GM04503 (cell line): ENCODE results near the gene CXCL10.
"Not testable (repeated sequence)": the region's sequence is repeated elsewhere in the genome, so short reads cannot be mapped to it uniquely, and the experiment has no call there.

Source experiments
- DNase-seq: peaks from one replicate; pipeline ENCODE4 v3.0.0-alpha.2; 2012; ENCODE audit warnings: low read depth

Gene CXCL10

DNA sequence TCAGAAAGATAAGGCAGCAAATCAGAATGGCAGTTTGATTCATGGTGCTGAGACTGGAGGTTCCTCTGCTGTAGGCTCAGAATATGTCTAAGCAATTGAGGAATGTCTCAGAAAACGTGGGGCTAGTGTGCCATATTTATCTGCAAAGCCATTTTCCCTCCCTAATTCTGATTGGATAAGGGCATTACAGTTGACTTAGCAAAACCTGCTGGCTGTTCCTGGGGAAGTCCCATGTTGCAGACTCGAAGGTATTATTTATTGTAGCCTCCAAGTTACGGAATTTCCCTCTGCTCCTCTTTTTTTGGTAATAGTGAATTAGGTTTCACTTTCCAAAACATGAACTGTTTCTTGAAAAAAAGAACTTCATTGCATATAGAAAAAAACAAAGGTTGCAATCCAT is at the start of gene CXCL10:
Gene CXCL10, minus strand, starts transcription at position 109 of the 400 bp plus-strand sequence. Its CDS starts 66 bp downstream, at position 43.
- DNase-seq: no peak

DNA sequence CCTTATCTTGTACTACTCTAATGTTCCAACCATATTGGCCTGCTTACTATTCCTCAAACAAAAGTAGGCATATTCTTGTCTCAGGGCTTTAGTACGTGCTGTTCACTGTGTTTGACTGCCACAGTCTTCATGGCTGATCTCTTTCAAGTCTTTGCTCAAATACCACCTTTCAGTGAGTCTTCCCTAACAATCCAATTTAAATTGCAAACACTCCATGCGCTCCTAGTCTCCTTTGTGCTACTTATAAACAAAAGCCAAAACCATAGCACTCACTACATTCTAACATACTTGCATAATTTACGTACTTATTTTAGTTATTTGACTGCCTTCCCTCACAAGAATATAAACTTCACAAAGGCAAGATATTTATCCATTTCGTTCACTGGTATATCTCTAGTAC is 49.5 kb upstream of the CXCL10 start:
- no peak for DNase-seq

DNA sequence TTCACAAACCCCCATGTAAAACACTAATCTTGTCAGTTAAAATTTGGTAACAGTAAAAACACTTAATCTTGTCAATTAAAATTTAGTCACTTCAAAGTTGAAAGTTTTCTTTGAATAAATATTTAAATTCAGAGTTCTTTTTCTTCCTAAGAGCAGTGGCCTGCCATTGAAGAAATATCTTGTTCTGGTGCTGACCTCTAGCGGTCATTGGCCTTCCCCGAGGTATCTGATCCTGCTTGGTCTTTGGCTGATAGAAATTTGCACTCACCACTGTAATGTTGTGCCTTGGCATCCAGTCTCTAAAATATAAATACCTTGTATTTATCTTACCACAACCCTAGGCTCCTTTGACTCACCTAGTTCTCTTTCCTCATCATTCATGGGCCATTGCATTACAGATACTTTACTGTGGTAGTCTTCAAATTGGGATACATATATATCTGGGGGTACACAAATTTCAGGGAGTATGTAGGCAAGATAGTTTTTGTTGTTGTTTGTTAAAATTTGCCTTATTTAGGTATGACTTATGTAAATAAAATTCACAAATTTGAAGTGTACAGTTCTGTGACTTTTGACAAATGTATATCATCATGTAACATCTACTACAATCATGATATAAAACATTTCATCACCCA is 44.5 kb upstream of the CXCL10 start:
- peak; percentile 23 for DNase-seq

DNA sequence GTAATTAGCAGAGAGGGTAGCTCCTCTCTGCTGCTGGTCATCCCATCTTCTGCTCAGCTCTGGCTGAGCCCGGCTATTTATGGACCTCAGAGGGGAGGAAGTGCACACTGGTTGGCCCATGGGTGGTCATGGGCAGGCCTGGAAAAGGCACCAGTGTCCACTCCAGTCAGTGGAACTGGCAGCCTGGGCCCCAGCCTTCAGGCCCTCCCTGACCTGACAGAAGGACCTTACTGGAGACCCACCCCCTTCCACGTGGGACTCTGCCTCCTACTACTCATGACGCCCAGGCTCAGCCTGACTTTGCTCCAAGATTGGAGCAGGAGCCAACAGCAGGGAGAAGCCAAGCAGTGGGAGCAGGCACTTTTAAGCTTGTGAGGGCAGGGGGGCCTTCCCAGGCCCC is 43.2 kb upstream of the CXCL10 start:
- no peak for DNase-seq

DNA sequence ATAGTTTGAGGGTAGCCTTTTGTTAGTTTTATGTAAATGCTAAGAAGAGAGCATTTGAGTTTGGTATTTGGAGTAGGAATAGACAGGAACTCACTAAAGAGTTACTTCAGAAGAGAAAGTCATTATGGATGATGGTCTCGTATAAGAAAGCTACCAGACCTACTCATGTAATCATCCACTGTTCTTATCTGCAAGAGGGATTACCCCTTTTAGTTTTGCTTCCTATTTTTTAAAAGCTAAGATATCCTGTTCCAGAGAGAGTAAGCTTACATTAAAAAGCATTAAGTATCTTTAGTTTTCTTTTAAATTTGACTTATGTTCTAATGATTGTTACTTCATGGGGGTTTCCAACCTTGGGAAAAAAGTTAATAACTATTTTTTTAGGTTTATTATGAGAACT is 38.7 kb upstream of the CXCL10 start:
- DNase-seq: no peak

DNA sequence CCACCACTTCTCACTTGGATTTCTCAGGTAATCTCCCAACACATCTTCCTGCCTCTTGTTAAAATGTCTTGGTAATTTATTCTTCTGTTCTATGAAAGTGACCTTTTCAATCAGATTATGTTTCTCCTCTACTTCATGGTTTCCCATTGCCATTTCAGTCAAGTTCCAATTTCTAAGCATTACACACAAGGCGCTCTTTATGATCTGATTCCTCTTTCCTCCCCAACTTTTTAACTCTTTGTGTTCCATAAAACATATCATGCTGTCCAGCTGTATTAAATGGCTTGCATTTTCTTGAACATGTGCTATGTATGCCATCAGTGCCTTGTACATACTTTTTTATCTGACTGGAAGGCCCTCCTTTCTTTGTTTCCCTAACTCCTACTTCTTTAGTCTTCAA is 38.1 kb upstream of the CXCL10 start:
- DNase-seq: no peak

DNA sequence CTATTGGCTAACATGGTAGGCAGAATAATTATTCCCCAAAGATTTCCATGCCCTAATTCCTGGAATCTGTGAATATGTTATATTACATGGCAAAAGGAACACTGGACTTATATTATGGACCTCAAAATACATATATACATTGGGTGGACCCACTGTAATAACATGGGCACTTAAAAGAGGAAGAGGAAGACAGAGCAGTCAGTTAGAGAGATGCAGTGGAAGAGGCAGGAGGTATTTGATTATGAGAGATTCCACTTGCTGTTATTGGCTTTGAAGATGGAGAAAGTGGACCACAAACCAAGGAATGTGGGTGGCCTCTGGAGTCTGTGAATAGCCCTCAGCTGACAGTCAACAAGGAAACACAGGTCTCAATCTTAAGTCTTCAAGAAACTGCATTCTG is 37.2 kb upstream of the CXCL10 start:
- no peak for DNase-seq

DNA sequence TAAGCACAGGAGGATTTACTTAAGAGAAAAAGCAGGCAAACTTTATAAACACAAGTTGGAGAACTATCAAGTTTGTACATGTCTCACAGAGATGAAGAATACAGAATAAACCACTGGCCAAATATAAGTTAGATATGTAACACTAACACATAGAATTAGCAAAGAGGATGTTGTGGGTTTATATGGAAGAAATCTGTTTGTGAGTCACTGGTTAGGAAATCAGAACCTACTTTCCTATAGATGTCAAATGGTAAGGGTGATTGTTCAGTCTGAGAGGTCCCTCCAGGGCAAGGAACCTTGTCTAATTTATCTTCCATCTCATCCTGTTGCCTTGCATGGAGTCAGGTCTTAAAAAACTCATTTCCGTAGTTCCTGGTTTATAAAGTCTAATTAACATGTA is 36.5 kb upstream of the CXCL10 start:
- no peak for DNase-seq

DNA sequence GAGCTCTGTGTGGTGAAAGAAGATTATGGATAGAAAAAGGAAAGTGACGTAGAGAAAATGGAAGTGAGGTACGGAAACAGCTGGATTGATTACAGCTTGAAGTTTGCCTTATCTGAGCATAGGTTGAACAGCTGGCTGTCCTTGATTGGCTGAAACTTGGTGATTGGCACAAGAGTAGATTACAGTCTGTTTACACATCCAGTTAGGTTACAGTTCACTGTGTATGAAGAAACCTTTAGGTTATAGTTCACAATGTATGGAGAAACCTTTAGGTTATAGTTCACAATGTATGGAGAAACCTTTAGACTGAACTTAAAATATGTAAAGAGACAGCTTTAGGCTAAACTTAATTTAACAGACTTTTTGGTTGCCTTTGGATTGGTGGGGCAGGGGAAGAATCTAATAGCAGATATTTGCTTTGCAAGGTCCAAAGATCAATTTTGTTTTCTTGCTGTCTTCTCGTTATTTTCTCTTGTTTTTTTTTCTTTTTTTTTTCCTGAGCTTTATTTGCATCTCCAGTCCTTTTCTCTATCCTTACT is 35.7 kb upstream of the CXCL10 start:
- DNase-seq: no peak

DNA sequence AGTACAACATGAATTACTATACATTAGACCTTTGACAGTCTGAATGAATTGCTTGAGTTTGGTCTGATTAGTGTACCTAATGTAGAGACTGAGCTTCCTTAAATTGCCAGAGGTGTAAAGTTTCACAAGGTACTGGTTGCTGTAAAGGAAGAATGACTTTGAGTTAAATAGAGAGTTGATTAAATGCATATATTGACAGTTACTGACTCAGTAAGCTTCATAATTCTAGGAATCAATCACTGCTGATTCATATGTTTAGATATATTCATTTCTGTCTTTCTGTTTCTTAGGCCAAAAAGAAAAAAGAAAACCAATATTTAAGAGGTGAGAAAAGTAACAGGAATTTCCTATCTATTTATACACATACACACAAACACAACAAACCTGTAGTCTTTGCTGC is 35.0 kb upstream of the CXCL10 start:
- DNase-seq: no peak

DNA sequence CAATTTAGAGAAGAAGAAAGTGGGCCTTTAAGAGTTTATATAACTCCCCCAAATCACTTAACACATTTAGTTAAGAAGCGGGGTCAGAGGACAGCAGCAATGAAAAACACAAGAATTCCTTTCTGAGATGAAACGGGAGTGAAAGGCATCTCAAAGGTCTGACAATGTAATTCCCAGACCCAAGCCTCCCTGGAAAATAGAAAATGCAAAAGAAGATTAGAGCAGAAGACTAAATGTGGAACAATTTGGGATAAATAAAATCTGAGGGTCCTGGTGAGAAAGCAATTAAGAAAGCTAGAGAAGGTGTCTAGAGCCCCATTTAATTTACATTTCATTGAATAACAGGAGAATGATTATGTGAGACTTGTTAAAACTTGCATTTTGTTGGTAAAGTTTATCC is 32.1 kb upstream of the CXCL10 start:
- no peak for DNase-seq

DNA sequence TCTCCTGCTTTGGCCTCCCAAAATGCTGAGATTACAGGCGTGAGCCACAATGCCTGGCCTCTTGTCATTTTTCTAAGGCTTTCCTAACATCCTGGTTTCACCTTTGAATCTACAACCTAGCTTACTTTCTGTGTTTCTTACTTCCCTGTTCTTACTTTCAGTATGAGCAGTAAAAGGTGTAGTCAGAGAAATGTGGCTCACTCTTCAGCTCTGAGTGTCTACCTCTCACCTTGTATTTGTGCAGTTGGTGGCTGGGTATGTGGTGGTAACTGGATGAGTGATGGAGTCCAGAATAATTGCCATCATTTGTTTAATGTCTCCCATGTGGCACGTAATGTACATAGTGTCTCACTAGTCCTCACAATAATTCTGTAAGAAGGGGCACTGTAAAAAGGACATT is 31.7 kb upstream of the CXCL10 start:
- DNase-seq: no peak

DNA sequence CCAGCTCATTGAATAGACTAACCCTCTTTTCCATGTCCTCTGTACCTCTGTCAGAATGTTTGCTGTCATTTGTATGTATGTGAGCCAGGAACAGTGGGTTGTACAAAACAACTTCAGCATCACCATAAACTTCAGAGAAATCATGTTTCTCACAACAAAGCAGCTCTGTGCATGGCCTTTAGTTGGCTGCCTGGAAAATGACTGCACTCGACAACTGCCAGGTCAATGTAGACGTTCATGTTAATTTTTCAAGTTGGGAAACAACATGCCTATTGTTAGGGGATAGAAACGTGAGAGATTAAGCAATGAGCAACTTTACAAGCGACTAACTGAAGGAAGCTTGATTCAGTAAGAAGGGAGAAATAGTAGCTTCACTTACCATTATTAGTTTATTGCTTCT is 30.4 kb upstream of the CXCL10 start:
- no peak for DNase-seq

DNA sequence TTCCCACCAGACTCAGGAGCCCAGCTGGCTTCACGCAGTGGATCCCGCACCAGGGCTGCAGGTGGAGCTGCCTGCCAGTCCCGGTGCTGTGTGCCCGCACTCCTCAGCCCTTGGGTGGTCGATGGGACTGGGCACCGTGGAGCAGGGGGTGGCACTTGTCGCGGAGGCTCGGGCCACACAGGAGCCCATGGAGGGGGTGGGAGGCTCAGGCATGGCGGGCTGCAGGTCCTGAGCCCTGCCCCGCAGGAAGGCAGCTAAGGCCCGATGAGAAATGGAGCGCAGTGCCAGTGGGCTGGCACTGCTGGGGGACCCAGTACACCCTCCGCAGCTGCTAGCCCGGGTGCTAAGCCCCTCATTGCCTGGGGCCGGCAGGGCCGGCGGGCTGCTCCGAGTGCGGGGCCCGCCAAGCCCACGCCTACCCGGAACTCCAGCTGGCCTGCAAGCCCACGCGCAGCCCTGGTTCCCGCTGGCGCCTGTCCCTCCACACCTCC is 27.3 kb upstream of the CXCL10 start:
- not testable (repeated sequence) for DNase-seq

DNA sequence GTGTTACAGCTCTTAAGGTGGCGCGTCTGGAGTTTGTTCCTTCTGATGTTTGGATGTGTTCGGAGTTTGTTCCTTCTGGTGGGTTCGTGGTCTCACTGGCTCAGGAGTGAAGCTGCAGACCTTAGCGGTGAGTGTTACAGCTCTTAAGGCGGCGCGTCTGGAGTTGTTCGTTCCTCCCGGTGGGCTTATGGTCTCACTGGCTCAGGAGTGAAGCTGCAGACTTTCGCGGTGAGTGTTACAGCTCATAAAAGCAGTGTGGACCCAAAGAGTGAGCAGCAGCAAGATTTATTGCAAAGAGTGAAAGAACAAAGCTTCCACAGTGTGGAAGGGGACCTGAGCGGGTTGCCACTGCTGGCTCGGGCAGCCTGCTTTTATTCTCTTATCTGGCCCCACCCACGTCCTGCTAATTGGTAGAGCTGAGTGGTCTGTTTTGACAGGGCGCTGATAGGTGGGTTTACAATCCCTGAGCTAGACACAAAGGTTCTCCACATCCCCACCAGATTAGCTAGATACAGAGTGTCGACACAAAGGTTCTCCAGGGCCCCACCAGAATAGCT is 26.6 kb upstream of the CXCL10 start:
- not testable (repeated sequence) for DNase-seq

DNA sequence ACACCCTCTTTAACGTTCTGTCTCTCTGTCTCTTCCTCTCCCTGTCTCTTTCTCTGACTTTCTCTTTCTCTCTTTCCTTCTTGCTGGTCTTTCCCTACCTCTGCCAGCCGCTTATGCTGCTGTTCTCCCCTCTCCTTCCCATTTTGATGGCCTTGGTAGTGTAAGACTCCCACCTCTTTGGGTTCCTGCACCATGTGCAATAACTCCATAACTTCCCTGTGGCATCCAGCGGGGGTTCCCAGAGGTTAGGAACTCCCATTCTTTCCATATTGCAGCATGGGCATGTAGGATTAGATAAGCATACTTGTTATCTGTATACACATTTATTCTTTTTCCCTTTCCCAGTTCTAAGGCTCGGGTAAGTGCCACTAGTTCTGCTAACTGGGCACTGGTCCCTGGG is 21.4 kb upstream of the CXCL10 start:
- not testable (repeated sequence) for DNase-seq

DNA sequence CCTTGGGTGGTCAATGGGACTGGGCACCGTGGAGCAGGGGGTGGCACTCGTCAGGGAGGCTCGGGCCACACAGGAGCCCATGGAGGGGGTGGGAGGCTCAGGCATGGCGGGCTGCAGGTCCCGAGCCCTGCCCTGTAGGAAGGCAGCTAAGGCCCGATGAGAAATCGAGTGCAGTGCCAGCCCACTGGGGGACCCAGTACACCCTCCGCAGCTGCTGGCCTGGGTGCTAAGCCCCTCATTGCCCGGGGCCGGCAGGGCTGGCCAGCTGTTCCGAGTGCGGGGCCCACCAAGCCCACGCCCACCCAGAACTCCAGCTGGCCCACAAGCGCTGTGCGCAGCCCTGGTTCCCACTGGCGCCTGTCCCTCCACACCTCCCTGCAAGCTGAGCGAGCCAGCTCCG is 20.0 kb upstream of the CXCL10 start:
- not testable (repeated sequence) for DNase-seq

DNA sequence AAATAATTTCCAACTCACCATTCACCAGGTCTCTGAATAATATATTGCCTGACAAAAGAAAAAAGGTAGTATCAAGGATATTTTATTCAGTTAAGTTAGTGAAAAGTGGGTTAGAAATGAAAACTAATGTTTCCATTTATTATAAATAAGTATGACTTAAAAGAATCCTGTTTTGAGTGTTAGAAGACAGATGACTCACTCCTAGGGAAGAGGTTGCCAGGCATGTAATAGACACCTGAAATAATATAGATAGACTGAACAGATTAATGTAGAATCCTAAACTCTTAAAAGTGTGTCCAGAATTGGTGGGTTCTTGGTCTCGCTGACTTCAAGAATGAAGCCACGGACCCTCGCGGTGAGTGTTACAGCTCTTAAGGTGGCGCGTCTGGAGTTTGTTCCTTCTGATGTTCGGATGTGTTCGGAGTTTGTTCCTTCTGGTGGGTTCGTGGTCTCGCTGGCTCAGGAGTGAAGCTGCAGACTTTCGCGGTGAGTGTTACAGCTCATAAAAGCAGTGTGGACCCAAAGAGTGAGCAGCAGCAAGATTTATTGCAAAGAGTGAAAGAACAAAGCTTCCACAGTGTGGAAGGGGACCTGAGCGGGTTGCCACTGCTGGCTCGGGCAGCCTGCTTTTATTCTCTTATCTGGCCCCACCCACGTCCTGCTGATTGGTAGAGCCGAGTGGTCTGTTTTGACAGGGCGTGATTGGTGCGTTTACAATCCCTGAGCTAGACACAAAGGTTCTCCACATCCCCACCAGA is 19.1 kb upstream of the CXCL10 start:
- not testable (repeated sequence) for DNase-seq

DNA sequence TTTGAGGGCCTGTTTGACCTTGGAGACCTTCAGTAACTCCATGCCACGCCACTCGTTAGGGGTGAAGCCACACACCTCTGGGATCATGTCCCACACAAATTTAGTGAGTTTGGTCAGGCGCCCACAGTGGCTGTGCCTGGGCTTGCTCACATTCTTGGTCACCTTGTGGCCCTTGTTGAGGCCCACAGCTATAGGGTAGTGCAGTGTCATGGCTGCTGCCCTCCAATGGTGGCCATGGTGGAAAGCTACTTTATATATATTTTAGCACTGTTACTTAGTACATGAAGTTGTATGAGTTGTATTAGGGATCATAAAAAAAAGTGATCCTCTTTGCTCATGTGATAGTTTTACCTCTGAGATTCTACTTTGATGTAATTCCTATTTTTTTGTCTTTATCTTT is 13.6 kb upstream of the CXCL10 start:
- DNase-seq: no peak

DNA sequence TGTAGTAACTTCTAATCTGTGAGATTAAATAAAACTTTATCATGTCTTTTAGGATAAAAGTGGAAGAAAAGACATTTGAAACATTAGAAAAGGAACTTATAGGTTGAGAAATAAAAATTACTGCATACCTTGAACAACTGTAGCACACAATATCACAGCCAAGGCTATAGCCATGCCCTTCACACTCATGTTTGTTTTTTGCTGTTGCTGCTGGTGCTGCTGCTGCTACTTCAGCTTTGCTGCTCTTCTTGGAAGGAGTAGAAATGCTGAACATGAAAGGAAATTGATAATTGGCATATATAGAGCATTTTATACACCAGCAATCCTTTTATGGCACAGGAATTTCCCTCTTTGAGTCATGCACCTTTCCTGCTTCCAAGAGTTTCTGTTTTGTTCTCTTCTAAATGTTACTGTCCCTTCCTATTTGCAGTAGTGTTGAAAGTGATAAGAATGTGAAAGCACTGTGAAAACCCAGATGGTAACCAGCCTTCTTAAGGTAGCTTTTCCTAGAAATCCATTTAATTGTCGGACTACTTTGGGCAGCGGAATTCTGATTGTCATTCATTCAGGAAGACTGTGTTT is 12.6 kb upstream of the CXCL10 start, which contains the start of gene CXCL11:
Gene CXCL11, minus strand, starts transcription at position 272 of the 582 bp plus-strand sequence. Its CDS starts 83 bp downstream, at position 189.
- DNase-seq: no peak

DNA sequence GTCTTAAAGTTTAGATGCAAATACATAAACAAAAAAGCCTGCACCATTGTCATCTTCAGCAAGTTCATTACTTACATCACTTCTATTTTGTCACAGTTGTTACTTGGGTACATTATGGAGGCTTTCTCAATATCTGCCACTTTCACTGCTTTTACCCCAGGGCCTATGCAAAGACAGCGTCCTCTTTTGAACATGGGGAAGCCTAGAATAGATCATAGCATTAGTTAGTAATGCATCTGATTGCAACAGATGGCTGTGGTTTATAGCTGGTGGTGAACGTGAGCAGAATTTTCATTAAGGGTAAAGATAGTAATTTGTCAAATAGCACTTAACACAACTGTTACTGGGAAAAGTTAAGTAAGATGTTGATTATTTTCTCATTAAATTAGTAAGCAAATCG is 11.8 kb upstream of the CXCL10 start:
- DNase-seq: no peak

DNA sequence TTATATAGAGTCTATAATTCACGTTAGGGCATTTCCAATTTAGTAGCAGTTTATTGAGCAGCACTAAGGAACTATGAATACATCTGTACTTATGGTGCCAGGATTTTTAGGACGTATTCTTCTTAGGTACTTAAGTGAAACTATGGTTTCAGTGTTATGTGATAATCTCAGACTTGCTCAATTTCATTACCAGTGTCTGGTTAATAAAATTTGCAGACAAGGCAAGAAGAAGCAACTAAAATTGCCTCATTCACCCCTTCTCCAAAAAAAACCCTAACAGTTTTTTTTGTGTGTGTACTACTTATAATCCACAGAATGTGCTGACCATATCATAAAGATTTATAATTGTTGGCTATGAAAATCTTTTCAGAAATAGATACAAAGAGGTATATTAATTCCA is 6.0 kb upstream of the CXCL10 start:
- no peak for DNase-seq

DNA sequence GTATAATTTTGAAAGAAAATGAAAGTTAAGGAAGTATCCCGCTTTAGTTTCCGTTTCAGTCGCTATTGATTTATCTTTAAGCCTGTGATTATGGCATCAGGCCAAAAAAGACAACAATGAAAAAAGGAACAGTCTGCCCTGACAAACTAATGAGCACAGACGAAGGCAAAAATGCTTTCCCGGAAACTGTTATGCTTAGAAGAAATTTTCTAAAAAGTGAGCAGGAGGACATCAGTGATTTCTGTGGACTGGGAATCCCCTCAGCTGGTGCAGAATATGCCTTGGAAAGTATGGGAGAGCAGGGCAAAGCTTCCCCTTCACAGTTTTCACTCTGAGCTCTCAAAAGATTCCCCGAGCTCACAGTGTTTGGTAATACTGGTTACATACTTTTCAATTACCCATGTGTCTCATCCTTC is 5.1 kb upstream of the CXCL10 start:
- no peak for DNase-seq
